ENCODE results near the gene THAP9.

GRCh38 chr4:82886147-82886942, 14.2 kb upstream of the THAP9 start:
- TF ChIP-seq CTCF (IDR thresholded peaks at IDR 0.05) (no peak), POLR2A (IDR thresholded peaks at IDR 0.05) (no peak), EP300 (IDR thresholded peaks at IDR 0.05) (no peak), POLR2AphosphoS5 (IDR thresholded peaks at IDR 0.05) (no peak)

Data from sigmoid colon (tissue), 4 donors.